GM23338 (cell line): ENCODE data around the gene SLC35A3. TPM values are rescaled to one million over a fixed set of nuclear protein-coding genes. Genes with fewer than 3 reads are reported as not detected.
A peak's percentile ranks its signal among the peaks of the same experiment; 100 is the strongest.

Experiments used
- ATAC-seq: fragments of 200-7000 bp; cut with Tn5 transposase; 3 replicates; pipeline ENCODE4 v1.9.1; 2020
- DNase-seq: peaks from one replicate; pipeline ENCODE4 v3.0.0-alpha.2; 2015; ENCODE audit warnings: low spot score
- H2AFZ ChIP-seq: fragments of 200-600 bp; sonication (generic); 2 replicates; pipeline ENCODE4 v1.8.0; 2016; ENCODE audit warnings: antibody characterized with exemption, mild to moderate bottlenecking, moderate library complexity
- H3F3A ChIP-seq: fragments of 200-600 bp; sonication (generic); replicated peaks from 2 replicates; pipeline ENCODE4 v1.8.0; 2017; ENCODE audit warnings: antibody characterized with exemption, mixed run types, low read depth
- H3K27ac ChIP-seq: fragments of 200-600 bp; sonication (generic); 2 replicates; pipeline ENCODE4 v1.6.1; 2016; ENCODE audit warnings: low read depth
- H3K27me3 ChIP-seq: fragments of 200-600 bp; sonication (generic); 2 replicates; pipeline ENCODE4 v1.8.0; 2016; ENCODE audit warnings: mild to moderate bottlenecking, mixed run types, moderate library complexity; ENCODE audit not compliant: insufficient read depth
- H3K36me3 ChIP-seq: fragments of 200-600 bp; sonication (generic); 2 replicates; pipeline ENCODE4 v1.8.0; 2016; ENCODE audit warnings: mild to moderate bottlenecking; ENCODE audit not compliant: insufficient read depth
- H3K4me1 ChIP-seq: fragments of 200-600 bp; sonication (generic); 2 replicates; pipeline ENCODE4 v1.8.0; 2016; ENCODE audit warnings: mild to moderate bottlenecking, moderate library complexity; ENCODE audit not compliant: insufficient read depth
- H3K4me2 ChIP-seq: fragments of 200-600 bp; sonication (generic); 2 replicates; pipeline ENCODE4 v1.7.1; 2017; ENCODE audit warnings: mixed run types
- H3K4me3 ChIP-seq: fragments of 200-600 bp; sonication (generic); 2 replicates; pipeline ENCODE4 v1.6.1; 2016; ENCODE audit warnings: mixed run types
- H3K79me2 ChIP-seq: fragments of 200-600 bp; sonication (generic); replicated peaks from 2 replicates; pipeline ENCODE4 v1.8.0; 2017; ENCODE audit warnings: mild to moderate bottlenecking; ENCODE audit not compliant: insufficient read depth
- H3K9me2 ChIP-seq: fragments of 200-600 bp; sonication (generic); 2 replicates; pipeline ENCODE4 v1.8.0; 2017; ENCODE audit not compliant: insufficient read depth
- H4K20me1 ChIP-seq: fragments of 200-600 bp; sonication (generic); replicated peaks from 2 replicates; pipeline ENCODE4 v1.8.0; 2017; ENCODE audit warnings: mild to moderate bottlenecking; ENCODE audit not compliant: insufficient read depth
- H3K27ac Mint-ChIP-seq: 2 replicates; pipeline ENCODE4 v1.8.0; 2020; ENCODE audit warnings: inconsistent platforms, mild to moderate bottlenecking, moderate library complexity, mixed read lengths
- H3K27me3 Mint-ChIP-seq: 3 replicates; pipeline ENCODE4 v1.8.0; 2022; ENCODE audit warnings: low read depth, mild to moderate bottlenecking, moderate library complexity, mixed read lengths, inconsistent platforms; ENCODE audit not compliant: insufficient read depth, poor library complexity
- H3K36me3 Mint-ChIP-seq: 3 replicates; pipeline ENCODE4 v1.8.0; 2021; ENCODE audit warnings: low read depth, mild to moderate bottlenecking, inconsistent platforms, moderate library complexity, mixed read lengths
- H3K4me1 Mint-ChIP-seq: 3 replicates; pipeline ENCODE4 v1.8.0; 2020; ENCODE audit warnings: mild to moderate bottlenecking, inconsistent platforms, mixed read lengths
- H3K4me3 Mint-ChIP-seq: 3 replicates; pipeline ENCODE4 v1.8.0; 2021; ENCODE audit warnings: moderate library complexity, mild to moderate bottlenecking, inconsistent platforms, mixed read lengths
- H3K9me3 Mint-ChIP-seq: 3 replicates; pipeline ENCODE4 v1.8.0; 2020; ENCODE audit warnings: moderate library complexity, mild to moderate bottlenecking, inconsistent platforms, mixed read lengths
- CREB1 ChIP-seq: fragments of 250-450 bp; sonication (Bioruptor Pico); IDR thresholded peaks from 2 replicates; pipeline ENCODE4 v1.5.0; 2020; ENCODE audit warnings: low read depth, mild to moderate bottlenecking, moderate library complexity
- EZH2 ChIP-seq: fragments of 200-600 bp; sonication (generic); IDR thresholded peaks from one replicate; pipeline ENCODE4 v1.8.0; 2017; ENCODE audit warnings: antibody characterized with exemption, mild to moderate bottlenecking, low read depth; ENCODE audit not compliant: unreplicated experiment
- JUNB ChIP-seq: IDR thresholded peaks from one replicate; pipeline ENCODE4 v1.6.1; 2016; ENCODE audit warnings: antibody characterized with exemption; ENCODE audit not compliant: unreplicated experiment
- NANOG ChIP-seq: IDR thresholded peaks from 2 replicates; pipeline ENCODE4 v1.6.1; 2016; ENCODE audit warnings: antibody characterized with exemption, borderline replicate concordance
- STAT1 ChIP-seq: IDR thresholded peaks from one replicate; pipeline ENCODE4 v1.6.1; 2016; ENCODE audit warnings: antibody characterized with exemption; ENCODE audit not compliant: unreplicated experiment
- ZNF114 ChIP-seq: fragments of 250-450 bp; sonication (Bioruptor Pico); IDR thresholded peaks from 2 replicates; pipeline ENCODE4 v1.5.0; 2020; ENCODE audit warnings: mild to moderate bottlenecking, moderate library complexity
- polyA plus RNA-seq: library from polyadenylated mRNA; unstranded; fragments of >200 nt; fragmentation: Nextera tagmentation; extraction: Ambion mirVana; gene quantifications from 2 replicates; pipeline ENCODE4 v1.2.1, GENCODE V29; 2016
- total RNA-seq: library from RNA; depleted of rRNA; stranded (reverse); fragments of >200 nt; shearing (Covaris generic); gene quantifications from 2 replicates; pipeline ENCODE4 v1.2.3, GENCODE V29; 2014
- TF ChIP-seq, protein P1 (sequence below): fragments of 250-450 bp; sonication (Bioruptor Pico); IDR thresholded peaks from 2 replicates; pipeline ENCODE4 v1.5.0; 2020; ENCODE audit warnings: mild to moderate bottlenecking, moderate library complexity
- TF ChIP-seq, protein P2 (sequence below): IDR thresholded peaks from one replicate; pipeline ENCODE4 v1.6.1; 2018; ENCODE audit warnings: antibody characterized with exemption; ENCODE audit not compliant: unreplicated experiment
- TF ChIP-seq, protein P3 (sequence below): IDR thresholded peaks from 2 replicates; pipeline ENCODE4 v1.6.1; 2016; ENCODE audit warnings: antibody characterized with exemption

The SLC35A3 gene
- total and polyA plus RNA-seq, 2 experiments from 2014 or later, result 7.6 to 27.2 TPM

DNA sequence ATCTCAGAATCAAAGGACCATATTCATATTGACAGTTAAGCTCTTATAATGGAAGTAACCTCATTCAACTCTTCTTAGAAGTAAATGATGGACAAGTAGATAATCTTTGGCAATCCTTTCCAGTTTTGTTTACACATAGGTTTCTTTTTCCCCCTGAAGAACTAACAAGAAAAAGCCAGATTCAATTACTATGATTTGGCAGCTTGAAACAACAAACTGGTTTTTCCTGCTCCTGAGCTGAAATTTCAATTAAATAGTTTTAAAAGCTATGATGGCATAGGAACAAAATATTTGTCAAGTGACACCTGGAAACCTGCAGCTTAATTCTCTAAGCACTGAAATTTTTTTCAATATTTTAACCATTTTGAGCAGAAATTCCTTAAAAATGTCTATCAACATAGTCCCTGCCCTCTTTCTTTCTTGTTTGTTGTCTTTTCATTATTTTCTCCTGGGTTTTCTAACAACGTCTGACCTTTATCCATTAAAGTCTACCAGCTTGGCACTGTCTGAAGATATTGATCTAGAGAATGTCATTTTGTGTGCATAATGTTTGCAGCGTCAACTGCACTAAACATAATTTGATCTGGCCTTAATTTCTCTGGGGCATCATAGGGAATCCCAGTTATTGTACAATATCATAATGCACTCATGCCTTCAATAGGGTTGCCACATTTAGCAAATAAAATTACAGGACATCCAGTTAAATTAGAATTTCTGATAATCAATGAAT, 4.0 kb upstream of the SLC35A3 start (continued):
- TF ChIP-seq, protein P1, sequence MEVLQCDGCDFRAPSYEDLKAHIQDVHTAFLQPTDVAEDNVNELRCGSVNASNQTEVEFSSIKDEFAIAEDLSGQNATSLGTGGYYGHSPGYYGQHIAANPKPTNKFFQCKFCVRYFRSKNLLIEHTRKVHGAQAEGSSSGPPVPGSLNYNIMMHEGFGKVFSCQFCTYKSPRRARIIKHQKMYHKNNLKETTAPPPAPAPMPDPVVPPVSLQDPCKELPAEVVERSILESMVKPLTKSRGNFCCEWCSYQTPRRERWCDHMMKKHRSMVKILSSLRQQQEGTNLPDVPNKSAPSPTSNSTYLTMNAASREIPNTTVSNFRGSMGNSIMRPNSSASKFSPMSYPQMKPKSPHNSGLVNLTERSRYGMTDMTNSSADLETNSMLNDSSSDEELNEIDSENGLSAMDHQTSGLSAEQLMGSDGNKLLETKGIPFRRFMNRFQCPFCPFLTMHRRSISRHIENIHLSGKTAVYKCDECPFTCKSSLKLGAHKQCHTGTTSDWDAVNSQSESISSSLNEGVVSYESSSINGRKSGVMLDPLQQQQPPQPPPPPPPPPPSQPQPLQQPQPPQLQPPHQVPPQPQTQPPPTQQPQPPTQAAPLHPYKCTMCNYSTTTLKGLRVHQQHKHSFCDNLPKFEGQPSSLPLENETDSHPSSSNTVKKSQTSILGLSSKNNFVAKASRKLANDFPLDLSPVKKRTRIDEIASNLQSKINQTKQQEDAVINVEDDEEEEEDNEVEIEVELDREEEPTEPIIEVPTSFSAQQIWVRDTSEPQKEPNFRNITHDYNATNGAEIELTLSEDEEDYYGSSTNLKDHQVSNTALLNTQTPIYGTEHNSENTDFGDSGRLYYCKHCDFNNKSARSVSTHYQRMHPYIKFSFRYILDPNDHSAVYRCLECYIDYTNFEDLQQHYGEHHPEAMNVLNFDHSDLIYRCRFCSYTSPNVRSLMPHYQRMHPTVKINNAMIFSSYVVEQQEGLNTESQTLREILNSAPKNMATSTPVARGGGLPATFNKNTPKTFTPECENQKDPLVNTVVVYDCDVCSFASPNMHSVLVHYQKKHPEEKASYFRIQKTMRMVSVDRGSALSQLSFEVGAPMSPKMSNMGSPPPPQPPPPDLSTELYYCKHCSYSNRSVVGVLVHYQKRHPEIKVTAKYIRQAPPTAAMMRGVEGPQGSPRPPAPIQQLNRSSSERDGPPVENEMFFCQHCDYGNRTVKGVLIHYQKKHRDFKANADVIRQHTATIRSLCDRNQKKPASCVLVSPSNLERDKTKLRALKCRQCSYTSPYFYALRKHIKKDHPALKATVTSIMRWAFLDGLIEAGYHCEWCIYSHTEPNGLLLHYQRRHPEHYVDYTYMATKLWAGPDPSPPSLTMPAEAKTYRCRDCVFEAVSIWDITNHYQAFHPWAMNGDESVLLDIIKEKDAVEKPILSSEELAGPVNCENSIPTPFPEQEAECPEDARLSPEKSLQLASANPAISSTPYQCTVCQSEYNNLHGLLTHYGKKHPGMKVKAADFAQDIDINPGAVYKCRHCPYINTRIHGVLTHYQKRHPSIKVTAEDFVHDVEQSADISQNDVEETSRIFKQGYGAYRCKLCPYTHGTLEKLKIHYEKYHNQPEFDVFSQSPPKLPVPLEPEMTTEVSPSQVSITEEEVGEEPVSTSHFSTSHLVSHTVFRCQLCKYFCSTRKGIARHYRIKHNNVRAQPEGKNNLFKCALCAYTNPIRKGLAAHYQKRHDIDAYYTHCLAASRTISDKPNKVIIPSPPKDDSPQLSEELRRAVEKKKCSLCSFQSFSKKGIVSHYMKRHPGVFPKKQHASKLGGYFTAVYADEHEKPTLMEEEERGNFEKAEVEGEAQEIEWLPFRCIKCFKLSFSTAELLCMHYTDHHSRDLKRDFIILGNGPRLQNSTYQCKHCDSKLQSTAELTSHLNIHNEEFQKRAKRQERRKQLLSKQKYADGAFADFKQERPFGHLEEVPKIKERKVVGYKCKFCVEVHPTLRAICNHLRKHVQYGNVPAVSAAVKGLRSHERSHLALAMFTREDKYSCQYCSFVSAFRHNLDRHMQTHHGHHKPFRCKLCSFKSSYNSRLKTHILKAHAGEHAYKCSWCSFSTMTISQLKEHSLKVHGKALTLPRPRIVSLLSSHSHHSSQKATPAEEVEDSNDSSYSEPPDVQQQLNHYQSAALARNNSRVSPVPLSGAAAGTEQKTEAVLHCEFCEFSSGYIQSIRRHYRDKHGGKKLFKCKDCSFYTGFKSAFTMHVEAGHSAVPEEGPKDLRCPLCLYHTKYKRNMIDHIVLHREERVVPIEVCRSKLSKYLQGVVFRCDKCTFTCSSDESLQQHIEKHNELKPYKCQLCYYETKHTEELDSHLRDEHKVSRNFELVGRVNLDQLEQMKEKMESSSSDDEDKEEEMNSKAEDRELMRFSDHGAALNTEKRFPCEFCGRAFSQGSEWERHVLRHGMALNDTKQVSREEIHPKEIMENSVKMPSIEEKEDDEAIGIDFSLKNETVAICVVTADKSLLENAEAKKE (CRISPR knock-in tag), result no peak
- no peak for TF ChIP-seq NANOG
- TF ChIP-seq, protein P2, sequence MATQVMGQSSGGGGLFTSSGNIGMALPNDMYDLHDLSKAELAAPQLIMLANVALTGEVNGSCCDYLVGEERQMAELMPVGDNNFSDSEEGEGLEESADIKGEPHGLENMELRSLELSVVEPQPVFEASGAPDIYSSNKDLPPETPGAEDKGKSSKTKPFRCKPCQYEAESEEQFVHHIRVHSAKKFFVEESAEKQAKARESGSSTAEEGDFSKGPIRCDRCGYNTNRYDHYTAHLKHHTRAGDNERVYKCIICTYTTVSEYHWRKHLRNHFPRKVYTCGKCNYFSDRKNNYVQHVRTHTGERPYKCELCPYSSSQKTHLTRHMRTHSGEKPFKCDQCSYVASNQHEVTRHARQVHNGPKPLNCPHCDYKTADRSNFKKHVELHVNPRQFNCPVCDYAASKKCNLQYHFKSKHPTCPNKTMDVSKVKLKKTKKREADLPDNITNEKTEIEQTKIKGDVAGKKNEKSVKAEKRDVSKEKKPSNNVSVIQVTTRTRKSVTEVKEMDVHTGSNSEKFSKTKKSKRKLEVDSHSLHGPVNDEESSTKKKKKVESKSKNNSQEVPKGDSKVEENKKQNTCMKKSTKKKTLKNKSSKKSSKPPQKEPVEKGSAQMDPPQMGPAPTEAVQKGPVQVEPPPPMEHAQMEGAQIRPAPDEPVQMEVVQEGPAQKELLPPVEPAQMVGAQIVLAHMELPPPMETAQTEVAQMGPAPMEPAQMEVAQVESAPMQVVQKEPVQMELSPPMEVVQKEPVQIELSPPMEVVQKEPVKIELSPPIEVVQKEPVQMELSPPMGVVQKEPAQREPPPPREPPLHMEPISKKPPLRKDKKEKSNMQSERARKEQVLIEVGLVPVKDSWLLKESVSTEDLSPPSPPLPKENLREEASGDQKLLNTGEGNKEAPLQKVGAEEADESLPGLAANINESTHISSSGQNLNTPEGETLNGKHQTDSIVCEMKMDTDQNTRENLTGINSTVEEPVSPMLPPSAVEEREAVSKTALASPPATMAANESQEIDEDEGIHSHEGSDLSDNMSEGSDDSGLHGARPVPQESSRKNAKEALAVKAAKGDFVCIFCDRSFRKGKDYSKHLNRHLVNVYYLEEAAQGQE, result no peak
- no peak for TF ChIP-seq ZNF114 (CRISPR knock-in tag)

DNA sequence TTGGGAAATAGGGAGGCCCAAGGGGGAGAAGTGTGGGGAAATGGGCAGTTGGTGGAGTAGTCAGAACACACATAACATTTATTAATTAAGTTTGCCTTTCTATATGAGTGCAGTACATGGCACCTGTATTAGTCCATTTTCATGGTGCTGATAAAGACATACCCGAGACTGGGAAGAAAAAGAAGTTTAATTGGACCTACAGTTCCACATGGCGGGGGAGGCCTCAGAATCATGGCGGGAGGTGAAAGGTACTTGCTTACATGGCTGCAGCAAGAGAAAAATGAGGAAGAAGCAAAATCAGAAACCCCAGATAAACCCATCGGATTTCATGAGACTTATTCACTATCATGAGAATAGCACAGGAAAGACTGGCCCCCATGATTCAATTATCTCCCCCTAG, 1.6 kb upstream of the SLC35A3 start:
- H3K4me1 Mint-ChIP-seq, result peaks cover 11% of the 10 kb centered on the region
- no peaks in the 10 kb centered on the region for H3K9me2 ChIP-seq
- H3K4me1 ChIP-seq, result peaks cover 18% of the 10 kb centered on the region
- no peak overlapping the region for H3K27ac Mint-ChIP-seq
- peaks cover 25% of the 10 kb centered on the region for H3K79me2 ChIP-seq
- H3K27me3 Mint-ChIP-seq, result peaks cover 10% of the 10 kb centered on the region
- H3K36me3 Mint-ChIP-seq, result no peaks in the 10 kb centered on the region
- ATAC-seq, result no peak
- H3K4me2 ChIP-seq, result no peak overlapping the region
- H2AFZ ChIP-seq, result no peak overlapping the region
- H3K27me3 ChIP-seq, result no peaks in the 10 kb centered on the region
- H3K36me3 ChIP-seq, result no peaks in the 10 kb centered on the region
- no peak for DNase-seq
- H3F3A ChIP-seq, result 0 out of 2 replicates have a peak, but pooled peaks cover 9% of the 10 kb centered on the region
- no peak overlapping the region for H3K4me3 ChIP-seq
- no peaks in the 10 kb centered on the region for H4K20me1 ChIP-seq
- H3K27ac ChIP-seq, result no peak overlapping the region
- H3K4me3 Mint-ChIP-seq, result peak overlapping the region; percentile 11; the same call in 2 of the 3 replicates
- no peaks in the 10 kb centered on the region for H3K9me3 Mint-ChIP-seq
- TF ChIP-seq EZH2 (no peak), JUNB (no peak), STAT1 (no peak), CREB1 (no peak)
- TF ChIP-seq, protein P2, result no peak
- TF ChIP-seq, protein P3, sequence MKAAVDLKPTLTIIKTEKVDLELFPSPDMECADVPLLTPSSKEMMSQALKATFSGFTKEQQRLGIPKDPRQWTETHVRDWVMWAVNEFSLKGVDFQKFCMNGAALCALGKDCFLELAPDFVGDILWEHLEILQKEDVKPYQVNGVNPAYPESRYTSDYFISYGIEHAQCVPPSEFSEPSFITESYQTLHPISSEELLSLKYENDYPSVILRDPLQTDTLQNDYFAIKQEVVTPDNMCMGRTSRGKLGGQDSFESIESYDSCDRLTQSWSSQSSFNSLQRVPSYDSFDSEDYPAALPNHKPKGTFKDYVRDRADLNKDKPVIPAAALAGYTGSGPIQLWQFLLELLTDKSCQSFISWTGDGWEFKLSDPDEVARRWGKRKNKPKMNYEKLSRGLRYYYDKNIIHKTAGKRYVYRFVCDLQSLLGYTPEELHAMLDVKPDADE, result no peak
